Stimulated activated CD4-positive, alpha-beta T cell treated with anti-CD3 and anti-CD28 coated beads, Interleukin-15, amount 100 ng/mL, for 48 hours (primary cell): Measurements from ENCODE around the gene FGD6.
A peak's percentile ranks its signal among the peaks of the same experiment; 100 is the strongest.
"Not testable (repeated sequence)": the region's sequence is repeated elsewhere in the genome, so short reads cannot be mapped to it uniquely, and the experiment has no call there.

Source experiments
- DNase-seq, 2 donors: peaks; one replicate each; pipeline ENCODE4 v3.0.0-alpha.2; 2020; ENCODE audit warnings: low read depth in 2 of 2

The FGD6 gene

GRCh38 chr12:95126076-95126475, 91.2 kb downstream of the FGD6 start:
- no peak for DNase-seq

- no peak for DNase-seq
These were observed 93.2 kb downstream of the FGD6 start for GRCh38 chr12:95124106-95124505.

GRCh38 chr12:95118788-95119179, 98.5 kb downstream of the FGD6 start:
- DNase-seq: no peak

GRCh38 chr12:95118138-95118787, 99.0 kb downstream of the FGD6 start:
- DNase-seq: no peak

- DNase-seq: peak; percentile 10 to 47
These were observed 100.1 kb downstream of the FGD6 start for GRCh38 chr12:95117178-95117599.

GRCh38 chr12:95116773-95117172, 100.5 kb downstream of the FGD6 start:
- DNase-seq: no peak

GRCh38 chr12:95116341-95116740, 100.9 kb downstream of the FGD6 start:
- DNase-seq: no peak

- no peak for DNase-seq
These were observed 101.6 kb downstream of the FGD6 start for GRCh38 chr12:95115641-95116040.

- DNase-seq: no peak
These were observed 102.4 kb downstream of the FGD6 start for GRCh38 chr12:95114766-95115405.

GRCh38 chr12:95107362-95107761, 109.9 kb downstream of the FGD6 start:
- no peak for DNase-seq

GRCh38 chr12:95105540-95105939, 111.7 kb downstream of the FGD6 start:
- no peak for DNase-seq

GRCh38 chr12:95104919-95105452, 112.3 kb downstream of the FGD6 start:
- no peak for DNase-seq

- DNase-seq: peak; percentile 23 to 34
These were observed 114.2 kb downstream of the FGD6 start for GRCh38 chr12:95102916-95103671.

- DNase-seq: not testable (repeated sequence)
These were observed 115.3 kb downstream of the FGD6 start for GRCh38 chr12:95101957-95102356.

GRCh38 chr12:95100264-95101190, 116.7 kb downstream of the FGD6 start:
- DNase-seq: no peak

GRCh38 chr12:95099270-95099790, 117.9 kb downstream of the FGD6 start:
- no peak for DNase-seq

GRCh38 chr12:95096852-95097251, 120.4 kb downstream of the FGD6 start:
- DNase-seq: no peak

- DNase-seq: no peak
These were observed 120.9 kb downstream of the FGD6 start for GRCh38 chr12:95096378-95096777.

- not testable (repeated sequence) for DNase-seq
These were observed 121.4 kb downstream of the FGD6 start for GRCh38 chr12:95095866-95096265.

- DNase-seq: no peak
These were observed 127.8 kb downstream of the FGD6 start for GRCh38 chr12:95089462-95089861.

GRCh38 chr12:95088379-95088778, 128.9 kb downstream of the FGD6 start:
- no peak for DNase-seq
